PFSK-1 (cell line): ENCODE results near the gene KCNJ4.

ENCODE experiments used
- FOXP2 ChIP-seq: optimal IDR thresholded peaks from 2 replicates; pipeline ENCODE3; 2011; ENCODE audit warnings: borderline replicate concordance, control low read depth, inconsistent platforms; ENCODE audit not compliant: insufficient read depth; ENCODE audit errors: extremely low read length, extremely low read depth
- POLR2AphosphoS5 ChIP-seq: IDR thresholded peaks from 2 replicates; pipeline ENCODE4 v1.6.1; 2012; ENCODE audit warnings: low read depth, mild to moderate bottlenecking, control low read depth, low read length, moderate library complexity
- SIN3A ChIP-seq: IDR thresholded peaks from 2 replicates; pipeline ENCODE4 v1.6.1; 2012; ENCODE audit warnings: mild to moderate bottlenecking, low read length, moderate library complexity, borderline replicate concordance; ENCODE audit not compliant: insufficient read depth
- TAF1 ChIP-seq: IDR thresholded peaks from 2 replicates; pipeline ENCODE4 v1.6.1; 2012; ENCODE audit warnings: low read length, control low read depth, borderline replicate concordance; ENCODE audit not compliant: insufficient read depth
- TF ChIP-seq, protein P1 (sequence below), 2 experiments: IDR thresholded peaks; 2 replicates each; pipeline versions ENCODE4 v1.6.1 to v1.8.0; 2011 to 2012; ENCODE audit warnings: low read depth in 2 of 2, low read length in 2 of 2, control low read depth in 1 of 2, inconsistent platforms in 1 of 2, mild to moderate bottlenecking in 1 of 2, moderate library complexity in 1 of 2; ENCODE audit not compliant: insufficient read depth in 1 of 2

KCNJ4 gene

DNA sequence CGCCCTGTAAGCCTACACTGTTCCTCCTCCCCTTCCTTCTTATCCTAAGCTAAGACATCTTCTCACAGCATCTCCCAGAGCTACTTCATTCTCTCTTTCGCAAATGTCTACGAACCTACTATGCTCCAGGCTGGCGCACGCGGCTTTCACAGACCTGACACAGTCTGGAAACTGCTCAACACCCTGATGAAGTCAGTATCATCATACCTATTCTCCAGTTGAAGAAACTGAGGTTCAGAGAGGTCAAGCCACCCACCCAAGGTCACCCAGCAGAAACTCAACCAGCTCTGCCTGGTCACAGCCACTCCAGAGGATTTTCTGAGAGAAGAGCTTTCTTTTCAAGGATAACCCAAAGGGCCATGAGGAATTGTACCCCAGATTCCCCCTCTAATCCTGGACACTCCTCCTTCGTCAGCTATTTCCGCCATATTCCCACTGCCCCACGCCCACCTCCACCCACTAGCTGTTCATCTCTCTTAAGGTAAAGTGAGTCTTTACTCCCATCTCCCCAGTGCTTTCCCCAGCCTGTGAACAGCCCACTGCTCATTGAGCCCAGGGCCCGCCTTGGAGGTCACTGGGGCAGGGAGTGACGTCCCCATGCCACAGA lies 1.8 kb downstream of the KCNJ4 start:
- TF ChIP-seq TAF1, result no peak

DNA sequence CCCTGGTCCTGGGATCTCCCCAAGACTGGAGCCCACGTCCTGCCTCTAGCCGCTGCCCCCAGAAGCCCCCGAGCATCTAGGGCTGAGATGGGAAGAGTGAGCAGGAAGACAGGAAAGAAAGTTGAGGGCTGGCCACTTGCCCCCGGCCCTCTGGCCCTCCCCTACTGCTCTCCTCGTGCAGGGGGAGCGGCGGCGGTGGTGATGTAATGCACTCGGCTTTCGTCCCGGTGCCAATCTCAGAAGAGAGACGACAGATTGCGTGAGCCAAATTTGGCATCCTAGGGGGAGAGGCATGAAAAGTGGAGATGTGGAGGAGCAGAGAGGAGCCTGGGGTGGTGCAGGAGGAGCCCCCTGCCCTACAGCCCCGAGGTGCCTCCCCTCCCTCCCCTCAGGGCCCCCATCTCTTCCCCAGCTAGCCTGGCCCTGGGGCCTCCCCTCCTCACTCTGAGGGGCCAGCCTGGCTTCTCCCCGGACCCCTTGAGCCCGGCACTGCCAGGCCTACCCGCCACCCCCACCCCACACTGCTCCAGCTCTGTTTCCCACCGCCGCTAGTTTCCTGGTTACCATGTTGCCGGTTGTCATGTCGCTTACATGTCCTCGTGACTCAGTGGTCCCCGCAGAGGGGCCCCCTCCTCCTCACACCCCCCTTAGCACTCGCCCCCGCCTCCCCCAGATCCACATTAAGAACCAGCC lies 2.5 kb downstream of the KCNJ4 start:
- no peak for TF ChIP-seq TAF1
- TF ChIP-seq SIN3A, result no peak
- no peak for TF ChIP-seq POLR2AphosphoS5
- TF ChIP-seq, protein P1, sequence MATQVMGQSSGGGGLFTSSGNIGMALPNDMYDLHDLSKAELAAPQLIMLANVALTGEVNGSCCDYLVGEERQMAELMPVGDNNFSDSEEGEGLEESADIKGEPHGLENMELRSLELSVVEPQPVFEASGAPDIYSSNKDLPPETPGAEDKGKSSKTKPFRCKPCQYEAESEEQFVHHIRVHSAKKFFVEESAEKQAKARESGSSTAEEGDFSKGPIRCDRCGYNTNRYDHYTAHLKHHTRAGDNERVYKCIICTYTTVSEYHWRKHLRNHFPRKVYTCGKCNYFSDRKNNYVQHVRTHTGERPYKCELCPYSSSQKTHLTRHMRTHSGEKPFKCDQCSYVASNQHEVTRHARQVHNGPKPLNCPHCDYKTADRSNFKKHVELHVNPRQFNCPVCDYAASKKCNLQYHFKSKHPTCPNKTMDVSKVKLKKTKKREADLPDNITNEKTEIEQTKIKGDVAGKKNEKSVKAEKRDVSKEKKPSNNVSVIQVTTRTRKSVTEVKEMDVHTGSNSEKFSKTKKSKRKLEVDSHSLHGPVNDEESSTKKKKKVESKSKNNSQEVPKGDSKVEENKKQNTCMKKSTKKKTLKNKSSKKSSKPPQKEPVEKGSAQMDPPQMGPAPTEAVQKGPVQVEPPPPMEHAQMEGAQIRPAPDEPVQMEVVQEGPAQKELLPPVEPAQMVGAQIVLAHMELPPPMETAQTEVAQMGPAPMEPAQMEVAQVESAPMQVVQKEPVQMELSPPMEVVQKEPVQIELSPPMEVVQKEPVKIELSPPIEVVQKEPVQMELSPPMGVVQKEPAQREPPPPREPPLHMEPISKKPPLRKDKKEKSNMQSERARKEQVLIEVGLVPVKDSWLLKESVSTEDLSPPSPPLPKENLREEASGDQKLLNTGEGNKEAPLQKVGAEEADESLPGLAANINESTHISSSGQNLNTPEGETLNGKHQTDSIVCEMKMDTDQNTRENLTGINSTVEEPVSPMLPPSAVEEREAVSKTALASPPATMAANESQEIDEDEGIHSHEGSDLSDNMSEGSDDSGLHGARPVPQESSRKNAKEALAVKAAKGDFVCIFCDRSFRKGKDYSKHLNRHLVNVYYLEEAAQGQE (IDR thresholded peaks at IDR 0.05; ENCODE audit: insufficient read depth in 1 of 2, low read depth in 2 of 2, low read length in 2 of 2), result no peak
- no peak for TF ChIP-seq FOXP2

DNA sequence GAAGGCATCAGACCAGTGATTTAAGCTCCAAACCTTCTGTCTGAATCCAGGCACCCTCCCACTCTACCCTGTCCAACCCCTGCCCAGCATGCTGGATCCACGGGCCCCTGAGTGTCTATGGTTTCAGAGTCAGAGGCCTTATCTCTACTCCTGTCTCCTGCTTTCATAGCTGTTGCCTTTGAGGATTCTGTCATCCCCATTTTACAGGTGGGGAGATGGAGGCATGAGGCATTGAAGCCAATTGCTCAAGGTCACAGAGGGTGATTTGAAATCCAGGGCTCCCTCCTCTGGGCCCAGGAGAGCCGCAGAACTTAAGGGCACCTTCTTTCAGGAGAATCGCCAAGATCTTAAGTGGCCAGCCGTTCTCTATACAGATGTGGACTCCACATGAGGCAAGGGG lies 3.1 kb downstream of the KCNJ4 start:
- TF ChIP-seq FOXP2 (no peak), SIN3A (no peak), POLR2AphosphoS5 (no peak), TAF1 (no peak)
- TF ChIP-seq, protein P1 (IDR thresholded peaks at IDR 0.05; ENCODE audit: insufficient read depth in 1 of 2, low read depth in 2 of 2, low read length in 2 of 2), result no peak

DNA sequence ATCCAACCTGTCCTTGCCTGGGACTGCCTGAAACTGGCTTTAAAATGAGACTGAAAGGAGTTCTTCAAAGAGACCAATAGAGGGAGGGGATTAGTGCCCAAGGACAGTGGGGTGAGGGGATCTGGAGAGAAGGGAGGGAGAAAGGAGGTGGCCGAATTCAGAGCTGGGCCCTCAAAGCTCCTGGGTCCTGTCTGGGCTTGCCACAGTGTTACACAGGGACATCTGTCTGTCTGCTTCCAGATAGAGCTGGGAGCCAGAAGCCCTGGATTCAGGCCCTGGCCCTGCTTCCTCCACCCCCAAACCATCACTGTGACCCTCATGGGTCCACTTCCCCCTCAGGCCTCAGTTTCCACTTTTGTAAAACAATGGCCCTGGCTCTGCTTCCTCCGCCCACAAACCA lies 3.6 kb downstream of the KCNJ4 start:
- TF ChIP-seq, protein P1 (IDR thresholded peaks at IDR 0.05; ENCODE audit: insufficient read depth in 1 of 2, low read depth in 2 of 2, low read length in 2 of 2), result no peak
- TF ChIP-seq POLR2AphosphoS5, result no peak
- no peak for TF ChIP-seq FOXP2
- TF ChIP-seq TAF1, result no peak
- TF ChIP-seq SIN3A, result no peak

DNA sequence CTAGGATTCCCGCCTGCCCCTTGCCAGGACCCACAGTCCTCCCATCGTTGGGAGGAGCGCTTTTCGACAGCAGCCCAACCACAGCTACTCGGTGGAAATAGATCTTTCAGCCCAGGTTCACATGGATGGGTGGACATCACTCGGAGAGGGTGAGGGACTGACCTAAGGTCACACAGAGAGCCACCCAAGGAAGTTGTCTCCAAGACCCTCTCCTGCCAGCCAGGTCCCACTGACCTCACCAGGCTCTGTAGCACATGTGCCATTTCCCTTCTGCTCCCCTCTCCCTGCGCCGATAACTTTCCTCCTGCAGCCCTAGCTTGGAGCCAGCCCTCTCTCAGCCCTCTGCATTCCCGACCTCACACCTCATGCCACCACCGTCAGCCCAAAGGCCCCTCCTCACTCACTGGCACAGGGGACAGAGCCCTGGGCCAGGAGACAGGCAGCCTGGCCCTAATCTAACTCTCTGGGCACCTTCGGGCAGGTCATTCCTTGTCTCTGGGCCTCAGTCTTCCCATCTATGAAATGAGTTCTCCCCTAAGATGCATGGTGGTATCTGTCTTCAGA lies 4.7 kb downstream of the KCNJ4 start:
- no peak for TF ChIP-seq TAF1
- TF ChIP-seq SIN3A, result no peak
- TF ChIP-seq, protein P1 (IDR thresholded peaks at IDR 0.05; ENCODE audit: insufficient read depth in 1 of 2, low read depth in 2 of 2, low read length in 2 of 2), result no peak
- no peak for TF ChIP-seq POLR2AphosphoS5
- no peak for TF ChIP-seq FOXP2
